M059J (cell line): ENCODE measurements around the gene ZFP2. TPM values are rescaled to one million over a fixed set of nuclear protein-coding genes. Genes with fewer than 3 reads are reported as not detected.

Source experiments
- DNase-seq: peaks from one replicate; pipeline ENCODE4 v3.0.0-alpha.2; 2012; ENCODE audit warnings: low read depth
- total RNA-seq: library from RNA; depleted of rRNA; stranded (reverse); fragments of >200 nt; shearing (Covaris generic); gene quantifications from 2 replicates; pipeline ENCODE4 v1.2.3, GENCODE V29; 2014; rRNA removed

ZFP2 gene
- total RNA-seq, 1 experiment from 2014 or later, result not detected

- no peak for DNase-seq
Observed at GRCh38 chr5:178981381-178981780, 85.7 kb downstream of the ZFP2 start.

Other genes starting within 250 kb of the ZFP2 start
- 5.3 and 5.6 TPM in 2 replicates for gene ZNF354A, start 165.3 kb upstream of the ZFP2 start, total RNA-seq
- 3.0 and 3.2 TPM in 2 replicates for gene ZNF354B, start 36.0 kb upstream of the ZFP2 start, total RNA-seq
- gene ZNF454, start 45.3 kb downstream of the ZFP2 start, total RNA-seq, result 0.05 and 0.54 TPM in 2 replicates
- not detected in 2 replicates for gene GRM6, start 99.4 kb downstream of the ZFP2 start, total RNA-seq
- gene ZNF879, start 127.9 kb downstream of the ZFP2 start, total RNA-seq, result 0.07 and 0.47 TPM in 2 replicates
- 0.32 and 0.84 TPM in 2 replicates for gene ZNF354C, start 164.5 kb downstream of the ZFP2 start, total RNA-seq